Mucosa of descending colon (tissue), 3 donors: ENCODE data around the gene TAF3. TPM values are rescaled to one million over a fixed set of nuclear protein-coding genes. Genes with fewer than 3 reads are reported as not detected.
A peak's percentile ranks its signal among the peaks of the same experiment; 100 is the strongest.
"Not testable (repeated sequence)": the region's sequence is repeated elsewhere in the genome, so short reads cannot be mapped to it uniquely, and the experiment has no call there.

Experiments
- ATAC-seq: fragments of 200-7000 bp; cut with Tn5 transposase; one replicate; pipeline ENCODE4 v1.9.1; 2020; ENCODE audit warnings: mild to moderate bottlenecking, moderate library complexity
- DNase-seq, 3 donors: peaks; one replicate each; pipeline ENCODE4 v3.0.0-alpha.2; 2020
- H3K36me3 ChIP-seq: fragments of 200-600 bp; one replicate; pipeline ENCODE4 v1.8.0; 2021; ENCODE audit warnings: low read depth, mild to moderate bottlenecking
- H3K4me1 ChIP-seq: fragments of 200-600 bp; one replicate; pipeline ENCODE4 v1.8.0; 2021; ENCODE audit warnings: low read depth, mild to moderate bottlenecking
- H3K4me3 ChIP-seq: fragments of 200-600 bp; one replicate; pipeline ENCODE4 v1.8.0; 2021; ENCODE audit warnings: mild to moderate bottlenecking
- H3K9me3 ChIP-seq: fragments of 200-600 bp; one replicate; pipeline ENCODE4 v1.8.0; 2021; ENCODE audit warnings: mild to moderate bottlenecking
- CTCF ChIP-seq: fragments of 200-600 bp; IDR thresholded peaks from one replicate; pipeline ENCODE4 v1.8.0; 2022; ENCODE audit warnings: antibody characterized with exemption, mild to moderate bottlenecking
- intact Hi-C, 2 donors: fragments of 100-400 bp; cut with DNase I in 1 of 2; cut with micrococcal nuclease in 1 of 2; formaldehyde crosslinking; loops; one replicate each; pipeline versions ENCODE4 v1.11.0 to v1.11.1; 2022; cut with DNase I, micrococcal nuclease
- long read RNA-seq, 2 donors: library from polyadenylated mRNA; unstranded; transcript quantifications; one replicate each; pipeline ENCODE4 v2.0.0, GENCODE V29; 2019 to 2021
- total RNA-seq, 3 donors: library from RNA; stranded (reverse); fragmentation: NEBNext Ultra II Directional in 2 of 3; extraction: Animal tissue kit (Norgen Biotek cat#: 25700) in 2 of 3; gene quantifications; one replicate each; pipeline versions ENCODE4 v1.2.1 to v1.2.4, GENCODE V29; 2021 to 2023
- donor health status: DM: no; HTN: no; CAD: no; lungs with moderate emphysema.
- donor health status: DM: no; HTN: no; CAD: no.
- donor health status: DM: no; HTN: yes; CAD: no.

TAF3 gene
- 10 to 100 TPM in 1 of 3 donors, 1 to 10 TPM in 2; 5.5 to 17.2 (median 6.0) TPM for total RNA-seq
- long read RNA-seq, donor 1, partial matches to known transcripts, result 8 of 10 reads
- long read RNA-seq, donor 1, other reads (novel, unspliced or antisense), result 2 of 10 reads
- long read RNA-seq, donor 2, partial matches to known transcripts, result 6 of 6 reads
- long read RNA-seq, donor 2, other reads (novel, unspliced or antisense), result 0 of 6 reads

- peak; percentile 94 to 97 (median 96) for DNase-seq
- ATAC-seq, result peak; percentile 98
- H3K4me3 ChIP-seq, result peak within 1 kb of the TSS; percentile 100
- no peak for TF ChIP-seq CTCF
- no peaks in the 10 kb centered on the region for H3K36me3 ChIP-seq
- H3K4me1 ChIP-seq, result peaks cover 4% of the 10 kb centered on the region
- no peaks in the 10 kb centered on the region for H3K9me3 ChIP-seq
- intact Hi-C loops, result no loop called here
Observed at GRCh38 chr10:7818295-7819120, at the start of gene TAF3. TSS of gene TAF3 (plus strand) at chr10:7818505. CDS start at chr10:7818710, 205 bp downstream.

- no peaks in the 10 kb centered on the region for H3K9me3 ChIP-seq
- DNase-seq, result peak; percentile 56 to 81 (median 73)
- H3K36me3 ChIP-seq, result peaks cover 3% of the 10 kb centered on the region
- peak; percentile 83 for ATAC-seq
- H3K4me1 ChIP-seq, result no peaks in the 10 kb centered on the region
- intact Hi-C loops, result no loop called here
- TF ChIP-seq CTCF, result no peak
- no peak overlapping the region for H3K4me3 ChIP-seq
Observed at GRCh38 chr10:7773845-7774801, 44.2 kb upstream of the TAF3 start.

- Histone ChIP-seq H3K36me3 (peaks cover 7% of the 10 kb centered on the region), H3K4me1 (no peaks in the 10 kb centered on the region), H3K4me3 (no peak overlapping the region), H3K9me3 (no peaks in the 10 kb centered on the region)
- no peak for ATAC-seq
- intact Hi-C loops, result no loop called here
- TF ChIP-seq CTCF, result no peak
- no peak for DNase-seq
Observed at GRCh38 chr10:7776777-7777176, 41.5 kb upstream of the TAF3 start.

GRCh38 chr10:7782194-7782593, 36.1 kb upstream of the TAF3 start:
- ATAC-seq, DNase-seq, H3K36me3 ChIP-seq, intact Hi-C loops, H3K4me3 ChIP-seq, H3K9me3 ChIP-seq, H3K4me1 ChIP-seq: not testable (repeated sequence)

- DNase-seq (no peak), ATAC-seq (no peak)
- Histone ChIP-seq H3K36me3 (no peaks in the 10 kb centered on the region), H3K4me1 (peaks cover 21% of the 10 kb centered on the region), H3K4me3 (no peak overlapping the region), H3K9me3 (no peaks in the 10 kb centered on the region)
- TF ChIP-seq CTCF, result no peak
- intact Hi-C loops, result no loop called here
Observed at GRCh38 chr10:7786430-7786829, 31.9 kb upstream of the TAF3 start.
